ENCODE results near the gene A3GALT2. TPM values are rescaled to one million over a fixed set of nuclear protein-coding genes. Genes with fewer than 3 reads are reported as not detected.
A peak's percentile ranks its signal among the peaks of the same experiment; 100 is the strongest.

A3GALT2 gene
- total and polyA plus RNA-seq, 9 of the 15 experiments (the other 6 are each of a cell fraction or from before 2014, with no cell fraction given), result not detected

GRCh38 chr1:33349778-33350610 is 29.1 kb upstream of the A3GALT2 start (continued):
- TF ChIP-seq CGGBP1 (CRISPR knock-in tag; IDR thresholded peaks at IDR 0.05) (no peak), ZNF584 (CRISPR knock-in tag; IDR thresholded peaks at IDR 0.05; ENCODE audit: low read depth) (0 out of 2 replicates have a peak, but pooled peaks have one; percentile 24), RFX7 (CRISPR knock-in tag; IDR thresholded peaks at IDR 0.05) (0 out of 2 replicates have a peak, but pooled peaks have one; percentile 42), CLOCK (CRISPR knock-in tag; IDR thresholded peaks at IDR 0.05; ENCODE audit: borderline replicate concordance) (peak; percentile 75; the same call in 1 of the 2 replicates), PCBP1 (IDR thresholded peaks at IDR 0.05; ENCODE audit: low read depth, low read length, poor library complexity, severe bottlenecking) (no peak), ZFX (CRISPR knock-in tag; IDR thresholded peaks at IDR 0.05) (peak; percentile 74), ZBTB43 (CRISPR knock-in tag; IDR thresholded peaks at IDR 0.05) (peak; percentile 71), HDAC1 (IDR thresholded peaks at IDR 0.05) (peak in 1 of 2 experiments; percentile 79; a peak in 2 of 4 replicates), DIDO1 (tag; IDR thresholded peaks at IDR 0.05; ENCODE audit: low read depth) (no peak), KLF16 (IDR thresholded peaks at IDR 0.05) (no peak), CREM (IDR thresholded peaks at IDR 0.05; ENCODE audit: low read depth) (peak; percentile 64), ILF3 (IDR thresholded peaks at IDR 0.05; ENCODE audit: borderline replicate concordance) (no peak), NCOA1 (IDR thresholded peaks at IDR 0.05; ENCODE audit: low read depth) (peak; percentile 30; the same call in 1 of the 2 replicates), KLF1 (tag; IDR thresholded peaks at IDR 0.05) (peak; percentile 39; the same call in 1 of the 2 replicates), ZNF3 (CRISPR knock-in tag; IDR thresholded peaks at IDR 0.05) (no peak), TCF15 (CRISPR knock-in tag; IDR thresholded peaks at IDR 0.05) (no peak), ZNF512 (tag; IDR thresholded peaks at IDR 0.05) (no peak), MYBL2 (IDR thresholded peaks at IDR 0.05; ENCODE audit: low read depth) (no peak), MYBL2 (CRISPR knock-in tag; IDR thresholded peaks at IDR 0.05; ENCODE audit: borderline replicate concordance) (no peak), KAT2B (IDR thresholded peaks at IDR 0.05; ENCODE audit: low read depth, low read length) (no peak), RHOXF2B (CRISPR knock-in tag; conservative IDR thresholded peaks at IDR 0.05) (no peak), SMAD2 (IDR thresholded peaks at IDR 0.05; ENCODE audit: low read depth, low read length) (no peak)
